Muscle of arm (tissue), 14 donors: ENCODE results near the gene ZNF536. TPM values are rescaled to one million over a fixed set of nuclear protein-coding genes. Genes with fewer than 3 reads are reported as not detected.

Experiments
- DNase-seq: peaks from one replicate; pipeline ENCODE4 v3.0.0-alpha.2; 2013
- long read RNA-seq, 11 donors: transcript quantifications; one replicate each; lab custom pipeline, GENCODE V29; 2026
- polyA plus RNA-seq, 12 donors: library from polyadenylated mRNA; unstranded; fragments of 120-200 nt; gene quantifications; one replicate each; pipeline ENCODE4 v1.2.1, GENCODE V29; 2013; ENCODE audit not compliant: insufficient read length in 12 of 12

ZNF536 gene
- polyA plus RNA-seq, result 1 to 10 TPM in 11 of 12 donors, not detected in 1; 2.1 to 9.3 (median 2.9) TPM
- long read RNA-seq, donor 1, result 0 reads
- long read RNA-seq, donor 2, result 0 reads
- long read RNA-seq, donor 3, result 0 reads
- long read RNA-seq, donor 4, partial matches to known transcripts, result 0 of 1 reads
- long read RNA-seq, donor 4, other reads (novel, unspliced or antisense), result 0 of 1 reads
- long read RNA-seq, donor 5, result 0 reads
- long read RNA-seq, donor 6, result 0 reads
- long read RNA-seq, donor 7, result 0 reads
- long read RNA-seq, donor 8, result 0 reads
- long read RNA-seq, donor 9, result 0 reads
- long read RNA-seq, donor 10, result 0 reads
- long read RNA-seq, donor 11, result 0 reads

DNA sequence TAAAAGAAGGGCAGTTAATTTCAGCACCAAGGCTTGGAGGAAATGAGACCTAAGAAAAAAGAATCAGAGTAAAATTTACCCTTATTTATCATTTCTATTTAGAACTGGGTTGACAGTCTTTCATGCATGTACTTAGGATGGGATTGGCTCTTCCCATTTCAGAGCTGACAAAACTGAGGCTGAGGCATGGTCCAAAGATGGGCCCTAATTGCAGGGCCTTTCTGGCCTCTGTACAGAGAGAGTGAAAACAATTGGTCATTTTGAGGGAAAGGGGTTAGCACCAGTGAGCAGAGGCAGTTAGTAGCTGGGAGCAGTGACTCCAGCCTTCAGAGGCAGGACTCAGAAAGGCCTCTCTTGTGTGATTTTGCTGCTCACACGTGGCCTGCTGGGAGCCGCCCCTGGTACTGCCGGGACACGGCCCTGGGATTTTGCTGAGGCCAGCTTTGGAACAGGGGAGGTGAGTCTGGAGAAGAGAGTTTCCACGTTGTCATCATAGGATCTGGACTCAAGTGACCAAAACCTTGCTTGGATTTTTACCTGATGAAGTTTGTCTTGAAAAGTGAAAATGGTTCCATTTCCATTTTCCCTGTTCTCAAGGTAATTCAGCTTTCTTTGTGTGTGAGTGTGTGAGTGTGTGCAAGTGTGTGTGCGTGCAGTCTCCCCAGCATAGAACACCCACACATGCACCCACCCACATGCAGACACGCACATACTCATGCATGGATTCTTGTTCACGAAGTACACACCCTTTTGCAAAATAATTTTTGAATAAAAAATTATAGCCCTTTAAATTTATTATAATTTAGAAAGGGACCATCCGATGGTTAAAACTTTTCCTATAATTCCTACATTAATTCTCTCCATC, at the start of gene ZNF536:
ZNF536 (plus strand) TSS at position 425 of the 865 bp plus-strand sequence. CDS start 71,179 bp downstream, outside the sequence.
- DNase-seq, result no peak

DNA sequence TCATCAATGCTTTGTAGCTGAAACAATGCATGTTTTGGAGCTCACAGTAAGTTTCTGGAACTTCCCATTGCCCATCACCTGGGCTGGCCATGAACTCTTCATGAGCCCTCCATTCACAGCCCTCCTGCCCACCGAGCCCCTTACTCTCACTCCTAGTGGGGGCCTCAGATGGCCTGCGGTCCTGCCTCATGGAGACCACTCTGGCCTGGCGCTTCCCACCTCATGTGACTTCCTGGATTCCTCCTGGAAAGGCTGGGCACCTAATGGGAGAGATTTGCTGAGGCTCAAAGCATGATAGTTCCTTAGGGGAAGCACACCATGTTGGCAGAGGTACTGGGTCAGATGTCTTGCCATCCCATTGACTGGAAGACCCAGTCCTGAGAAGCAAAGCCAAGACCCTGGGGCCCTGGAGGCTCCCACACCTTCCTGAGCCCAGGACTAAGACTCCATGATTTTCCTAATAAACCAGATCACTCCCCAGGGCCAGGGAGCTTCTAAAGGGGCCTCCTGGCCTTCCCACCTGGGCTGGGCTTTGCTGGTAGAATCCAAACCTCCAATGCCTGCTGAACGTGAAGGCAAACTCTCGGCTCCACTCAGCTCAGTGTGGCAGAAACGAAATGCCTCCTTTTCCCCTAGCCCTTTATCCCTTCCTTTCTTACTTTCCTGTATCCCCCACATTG, 49.4 kb upstream of the ZNF536 start:
- DNase-seq, result no peak

DNA sequence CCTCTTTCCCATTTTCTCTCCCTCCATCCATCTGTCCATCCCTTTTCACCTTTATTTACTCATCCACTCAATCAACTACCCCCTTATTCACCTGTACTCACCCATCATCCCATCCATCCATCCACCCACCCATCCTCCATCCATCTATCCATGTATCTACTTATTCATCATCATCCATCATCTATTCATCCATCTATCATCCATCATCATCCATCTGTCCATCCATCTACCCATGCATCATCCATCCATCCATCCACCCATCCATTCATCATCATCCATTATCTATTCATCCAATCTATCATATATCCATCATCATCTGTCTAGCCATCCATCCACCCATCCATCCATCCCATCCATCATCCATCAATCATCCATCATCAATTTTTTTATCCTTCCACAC, 48.3 kb upstream of the ZNF536 start:
- no peak for DNase-seq

DNA sequence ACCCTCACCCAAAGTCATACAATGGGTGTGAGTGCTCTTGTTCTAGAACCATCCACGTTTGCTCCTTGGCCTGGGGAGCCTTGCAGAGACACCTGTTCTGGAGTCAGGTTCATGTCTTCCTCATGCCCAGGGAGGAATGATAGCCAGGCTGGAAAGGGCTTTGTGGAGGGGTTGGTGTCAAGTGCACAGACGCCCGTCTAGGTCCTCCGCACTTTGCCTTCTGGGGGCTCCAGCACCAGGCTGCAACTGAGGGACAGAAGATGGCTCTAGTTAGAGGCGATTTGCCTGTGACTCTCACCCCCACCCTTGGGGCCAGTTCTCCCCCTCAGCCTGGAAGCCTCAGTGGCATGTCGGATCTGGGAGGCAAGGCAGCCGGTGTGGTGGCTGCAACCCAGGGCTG, 47.2 kb upstream of the ZNF536 start:
- DNase-seq, result no peak

DNA sequence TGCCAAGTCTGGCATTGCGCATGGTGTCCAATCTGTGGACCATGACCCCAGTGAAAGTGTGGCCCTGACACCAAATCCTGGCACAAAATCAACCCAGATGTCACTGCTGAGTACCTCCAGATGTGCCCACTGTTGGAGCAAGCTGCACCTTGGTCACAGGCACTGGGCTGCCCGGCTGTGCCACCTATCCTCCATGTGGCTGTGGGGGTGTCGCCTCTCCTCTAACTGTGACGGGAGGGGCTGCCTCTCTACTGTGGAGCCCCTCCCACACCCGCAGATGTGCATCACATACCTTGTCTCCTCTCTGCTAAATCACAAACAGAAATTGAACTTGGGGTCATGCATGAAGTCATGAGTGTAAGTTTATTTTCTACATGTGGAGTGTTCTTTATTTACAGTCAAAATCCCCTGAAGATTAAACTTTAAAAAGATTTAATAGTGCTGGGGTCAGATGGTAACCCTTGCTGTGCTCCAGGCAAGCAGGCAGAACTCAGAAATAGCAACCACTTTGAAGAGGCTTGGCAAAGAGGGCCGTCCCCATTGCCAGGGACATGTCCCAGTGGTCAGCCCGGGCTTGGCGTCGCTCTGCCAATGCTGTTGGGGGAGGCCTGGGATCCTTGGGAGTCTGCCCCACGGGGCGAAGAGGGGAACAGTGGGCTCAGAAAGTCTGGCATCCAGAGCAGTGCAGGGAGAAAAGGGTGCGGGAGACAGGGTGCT, 46.4 kb upstream of the ZNF536 start:
- DNase-seq, result no peak

DNA sequence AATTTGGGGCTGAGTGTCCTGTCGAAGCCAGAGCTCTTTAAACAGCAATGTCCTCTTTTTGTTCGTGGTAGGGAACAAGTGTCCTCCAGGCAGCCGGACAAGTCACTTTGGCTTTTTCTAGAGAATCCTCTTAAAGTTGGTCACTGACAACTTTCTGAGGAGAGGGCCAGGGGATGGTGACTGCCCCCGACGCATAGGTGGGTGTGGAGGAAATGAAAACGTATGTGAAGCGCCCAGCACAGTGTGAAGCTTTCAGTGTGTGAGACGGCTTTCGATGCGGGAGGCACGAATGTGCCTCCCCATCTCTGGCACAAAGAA, 45.8 kb upstream of the ZNF536 start:
- no peak for DNase-seq

DNA sequence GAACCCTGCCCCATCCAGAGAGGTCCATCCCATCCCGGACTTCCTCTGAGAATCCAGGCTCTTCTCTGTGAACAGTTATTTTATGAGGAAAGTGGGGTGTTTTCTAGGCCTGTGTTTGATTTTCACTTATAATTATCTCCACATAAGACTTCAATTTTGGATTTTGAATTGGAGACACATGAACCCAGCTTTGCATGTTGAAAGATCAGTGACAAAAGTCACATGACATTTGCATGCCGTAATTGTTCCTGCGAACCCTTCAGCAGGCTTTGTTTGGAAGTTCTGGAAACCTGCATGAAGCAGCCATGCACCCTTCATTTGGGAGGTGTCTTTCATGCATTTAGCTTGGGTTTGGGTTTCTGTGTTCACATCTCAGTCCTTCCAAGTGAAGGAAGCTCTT, 44.9 kb upstream of the ZNF536 start:
- DNase-seq, result no peak

DNA sequence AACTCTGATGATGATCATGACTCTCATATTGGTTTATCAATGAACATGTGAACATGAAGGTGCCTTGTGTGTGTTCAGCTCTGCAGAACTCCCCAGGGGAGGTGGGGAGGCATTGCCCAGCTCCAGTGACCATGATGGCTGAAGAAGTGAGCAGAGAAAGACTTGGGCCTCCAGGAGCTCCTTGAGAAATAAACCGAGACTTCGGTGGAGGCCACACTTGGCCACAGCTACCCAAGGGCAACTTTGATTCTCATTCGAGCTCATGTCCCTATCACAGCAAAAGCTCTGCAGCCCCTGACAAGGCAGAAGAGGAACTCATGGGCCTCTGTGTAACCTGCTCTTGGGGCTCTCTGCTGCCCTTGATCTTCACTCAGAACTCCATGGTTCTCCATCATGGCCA, 44.1 kb upstream of the ZNF536 start:
- no peak for DNase-seq

DNA sequence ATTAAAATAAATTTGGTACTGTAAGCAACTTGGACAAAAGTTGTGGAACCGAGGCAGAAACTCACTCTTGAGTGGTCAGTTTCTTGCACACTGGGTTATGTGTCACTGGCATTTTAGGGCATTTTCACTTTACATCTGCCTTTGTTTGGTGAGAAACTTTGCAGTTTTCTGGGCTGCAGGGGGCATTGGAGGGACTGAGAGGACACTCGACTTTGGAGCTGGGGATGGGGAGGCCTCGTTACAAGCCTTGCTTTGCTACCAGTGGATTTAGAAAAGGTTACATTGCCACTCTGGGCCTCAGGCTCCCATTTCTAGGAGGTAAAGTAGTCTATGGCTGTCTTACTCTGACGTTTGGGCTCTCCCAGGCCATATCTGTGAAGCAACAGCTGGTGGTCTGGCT, 41.9 kb upstream of the ZNF536 start:
- DNase-seq, result no peak

DNA sequence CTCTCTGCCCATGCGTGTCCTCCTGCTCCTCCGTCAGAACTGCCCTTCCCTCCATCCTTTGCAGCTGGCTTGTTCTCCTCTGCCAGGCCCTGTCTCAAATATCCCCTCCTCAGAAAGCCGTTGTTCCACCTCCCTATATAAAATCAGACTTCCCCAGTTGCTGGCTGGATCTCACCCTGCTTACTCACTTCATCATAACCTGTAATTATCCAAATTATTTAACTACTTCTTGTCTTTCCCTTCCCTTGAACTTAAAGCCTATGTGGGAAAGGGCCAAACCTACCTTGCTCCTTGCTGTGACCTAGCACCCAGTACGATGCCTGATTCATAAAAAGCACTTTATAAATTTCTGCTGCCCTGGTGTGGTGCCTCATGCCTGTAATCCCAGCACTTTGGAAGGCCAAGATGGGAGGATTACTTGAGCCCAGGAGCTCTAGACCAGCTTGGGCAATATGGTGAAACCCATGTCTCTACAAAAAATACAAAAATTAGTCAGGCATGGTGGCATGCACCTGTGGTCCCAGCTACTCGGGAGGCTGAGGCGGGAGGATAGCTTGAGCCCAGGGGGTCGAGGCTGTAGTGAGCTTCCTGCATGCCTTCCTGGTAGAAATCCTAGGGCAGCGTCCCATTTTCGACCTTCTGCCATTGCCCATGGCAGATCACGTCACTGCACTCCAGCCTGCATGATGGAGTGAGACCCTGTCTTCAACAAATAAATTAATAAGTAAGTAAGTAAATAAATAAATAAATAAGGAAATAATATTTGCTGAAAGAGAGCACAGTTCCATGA, 39.5 kb upstream of the ZNF536 start:
- DNase-seq, result no peak

DNA sequence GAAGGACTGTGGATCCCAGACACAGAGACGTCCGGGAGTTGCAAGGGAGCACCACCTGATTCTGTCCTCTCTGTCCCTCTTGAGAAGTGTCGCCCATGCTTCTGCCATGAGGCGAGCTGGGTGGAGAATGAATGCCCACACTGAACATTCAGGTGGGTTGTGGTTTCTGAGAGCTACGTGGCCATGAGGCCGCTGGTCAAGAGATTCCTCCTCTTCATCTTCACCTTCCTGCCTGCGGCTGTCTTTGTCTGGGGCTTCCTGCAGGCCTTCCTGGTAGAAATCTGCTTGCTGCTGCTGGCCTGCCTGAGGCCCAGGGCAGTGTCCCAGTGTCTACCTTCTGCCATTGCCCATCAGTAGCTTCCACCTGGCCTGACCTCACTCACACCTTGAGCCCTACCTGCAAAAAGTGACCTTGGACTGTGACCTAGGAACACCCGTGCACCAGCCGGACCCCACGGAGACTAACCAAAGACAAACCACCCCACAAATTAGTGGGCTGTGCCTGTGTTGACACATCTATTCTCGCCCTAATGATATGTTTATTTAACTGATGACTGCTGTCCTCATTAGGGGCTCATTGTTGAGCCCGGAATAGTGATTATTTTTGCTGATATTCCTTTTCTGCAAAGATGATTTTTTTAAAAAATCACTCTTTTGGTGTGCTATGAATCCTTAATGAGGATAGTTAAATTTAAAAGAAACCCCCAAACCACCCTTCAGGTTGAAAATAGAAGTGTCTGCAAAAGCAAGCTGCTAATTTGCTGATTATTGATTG, 38.7 kb upstream of the ZNF536 start:
- no peak for DNase-seq

DNA sequence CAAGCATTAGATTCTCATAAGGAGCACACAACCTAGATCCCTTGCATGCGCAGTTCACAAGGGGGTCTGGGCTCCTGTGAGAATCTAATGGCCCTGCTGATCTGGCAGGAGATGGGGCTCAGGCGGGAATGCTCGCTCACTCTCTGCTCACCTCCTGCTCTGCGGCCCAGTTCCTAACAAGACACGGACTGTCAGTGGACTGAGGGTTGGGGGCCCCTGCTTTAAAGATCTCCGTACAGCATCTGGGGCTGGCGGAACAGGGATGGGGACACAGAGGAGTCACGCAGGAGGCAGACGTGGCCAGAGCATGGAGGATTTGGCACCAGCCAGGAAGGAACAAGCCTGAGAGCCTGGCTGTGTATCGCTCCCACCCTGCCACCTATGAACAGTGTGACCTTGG, 37.3 kb upstream of the ZNF536 start:
- DNase-seq, result no peak

DNA sequence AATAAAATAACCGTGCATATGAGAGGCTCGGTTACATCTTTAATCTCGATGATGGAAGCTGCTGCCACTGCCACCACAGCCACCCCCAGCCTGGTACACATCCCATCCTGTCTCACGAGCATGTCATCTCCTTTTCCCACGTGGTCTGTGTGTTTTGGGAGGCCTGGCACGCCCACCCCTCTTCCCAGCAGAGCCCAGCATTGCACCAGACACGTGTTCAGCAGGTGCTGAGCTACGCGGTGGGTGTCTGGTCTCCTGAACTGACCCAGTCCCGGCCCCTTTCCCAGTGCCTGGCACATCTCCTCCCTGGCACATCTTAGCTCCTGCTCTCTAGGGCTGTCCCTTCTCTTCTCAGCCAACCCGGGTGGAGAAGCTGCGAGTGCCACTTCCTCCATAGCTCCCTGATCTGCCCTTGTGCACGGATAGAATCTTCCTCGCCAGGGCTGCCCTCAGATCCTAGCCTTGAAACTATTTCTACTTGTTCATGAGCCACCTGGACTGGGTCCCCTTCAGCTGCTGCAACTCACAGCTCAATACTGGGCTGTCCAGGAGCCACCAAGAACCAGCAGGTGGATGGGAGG, 36.8 kb upstream of the ZNF536 start:
- DNase-seq, result no peak

DNA sequence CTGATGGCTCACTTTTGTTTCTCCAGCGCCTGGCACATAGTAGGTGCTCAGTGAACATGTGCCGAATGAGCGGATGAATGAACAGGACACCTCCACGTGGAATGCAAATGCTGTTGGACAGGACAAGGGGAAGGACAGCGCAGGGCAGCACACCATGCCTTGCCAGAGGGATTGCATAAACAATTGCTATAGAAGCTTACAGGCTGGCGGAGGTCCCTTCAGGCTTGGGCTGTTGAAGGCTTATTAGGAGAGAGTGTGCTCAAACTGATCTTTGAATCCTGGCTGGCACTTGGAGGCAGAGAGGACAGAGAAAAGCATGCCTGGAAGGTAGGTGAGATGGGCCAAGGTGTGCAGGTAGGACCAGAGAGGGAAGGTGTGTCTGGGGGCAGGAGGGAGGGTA, 35.9 kb upstream of the ZNF536 start:
- DNase-seq, result no peak

DNA sequence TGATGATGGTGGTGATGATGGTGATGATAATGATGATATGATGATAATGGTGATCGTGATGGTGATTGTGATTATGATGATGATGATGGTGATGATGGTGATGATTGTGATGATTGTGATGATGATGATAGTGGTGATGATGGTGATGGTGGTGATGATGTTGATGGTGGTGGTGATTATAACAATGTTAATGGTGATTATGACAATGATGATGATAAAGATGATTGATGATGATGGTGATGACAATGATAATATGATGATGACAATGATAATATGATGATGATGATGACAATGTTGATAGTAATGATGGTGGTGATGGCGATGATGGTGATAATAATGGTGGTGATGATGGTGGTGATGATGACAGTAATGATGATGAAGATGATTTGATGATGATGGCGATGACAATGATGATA, 34.1 kb upstream of the ZNF536 start:
- no peak for DNase-seq

DNA sequence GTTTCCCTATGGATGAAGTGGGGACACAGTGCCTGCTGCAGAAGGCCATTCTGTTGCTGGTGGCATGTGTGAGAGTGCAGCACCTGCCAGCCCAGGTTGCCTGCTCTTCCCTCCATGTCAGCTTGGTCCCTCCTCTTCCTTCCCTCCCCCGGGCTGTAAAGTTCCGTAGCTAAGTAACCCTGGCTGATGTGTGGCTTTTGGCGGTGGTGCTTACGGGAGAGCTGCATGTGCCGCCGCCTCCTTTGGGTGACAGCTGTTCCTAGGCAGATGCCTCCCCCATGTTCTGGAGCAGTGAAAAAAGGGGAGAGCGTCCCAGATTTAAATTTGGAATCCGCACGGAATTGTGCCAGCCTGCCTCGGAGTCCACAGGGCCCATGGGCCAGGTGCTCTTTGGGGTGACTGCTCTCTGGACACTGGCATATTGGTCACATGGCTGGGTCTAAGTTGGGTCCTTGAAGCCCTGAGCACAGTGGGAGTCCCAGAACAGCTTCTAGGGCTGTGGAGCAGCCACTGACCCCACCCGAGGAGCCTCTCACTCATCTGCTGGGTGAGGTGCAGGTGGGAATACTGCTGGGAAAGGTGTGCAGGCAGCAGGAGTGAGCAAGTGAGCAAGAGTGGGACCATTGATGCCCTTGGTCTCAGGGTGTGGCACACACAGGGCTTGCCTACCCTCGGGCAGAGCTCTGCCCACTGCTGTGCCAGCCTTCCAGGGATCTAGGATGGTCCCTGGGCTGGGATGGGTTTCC, 33.1 kb upstream of the ZNF536 start:
- no peak for DNase-seq

DNA sequence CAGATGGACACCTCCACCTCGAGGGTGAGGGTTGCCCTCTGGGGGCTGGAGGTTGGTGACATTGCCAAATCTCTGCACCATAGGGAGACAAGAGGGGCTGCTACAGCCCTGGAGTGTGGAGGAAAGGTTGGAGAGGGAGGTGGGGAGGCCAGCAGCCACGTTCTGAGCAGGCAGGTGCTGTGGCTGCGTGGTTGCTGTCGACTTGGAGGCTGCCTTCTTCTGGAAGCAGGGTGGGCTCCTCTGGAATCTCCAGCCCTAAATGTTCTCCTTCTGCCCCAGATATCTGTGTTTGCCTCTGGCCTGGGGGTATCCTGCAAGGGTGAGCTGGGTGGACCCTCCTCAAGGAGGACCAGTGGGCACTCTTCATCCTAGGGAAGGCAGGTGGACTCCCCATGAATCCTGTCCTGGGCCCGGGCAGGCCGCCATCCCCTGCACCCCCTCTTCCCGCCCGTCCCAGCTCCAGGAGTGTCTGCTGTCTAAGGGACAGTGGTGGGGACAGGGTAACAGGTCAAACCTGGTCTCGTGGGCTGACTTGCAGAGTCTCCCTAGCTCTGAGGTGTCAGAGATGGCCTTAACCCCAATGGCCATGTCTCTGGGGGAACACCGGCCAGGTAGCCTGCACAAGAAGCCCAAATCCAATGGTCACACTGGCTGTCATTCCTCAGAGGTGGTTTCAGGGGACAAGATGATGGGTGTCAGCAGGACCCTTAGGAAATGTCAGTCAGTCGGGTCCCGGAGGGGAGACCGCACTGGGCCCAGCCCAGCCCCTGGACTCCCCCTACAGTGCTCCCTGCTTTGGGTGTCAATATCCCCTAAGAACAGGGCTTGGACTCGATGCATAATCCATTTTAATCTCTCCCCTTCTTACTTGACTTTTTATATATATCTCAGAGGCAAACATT, 32.3 kb upstream of the ZNF536 start:
- DNase-seq, result no peak
